Upper lobe of left lung (tissue), 6 donors: ENCODE results near the gene SIRT4. TPM values are rescaled to one million over a fixed set of nuclear protein-coding genes. Genes with fewer than 3 reads are reported as not detected.

Experiments
- ATAC-seq, 2 donors: fragments of 200-7000 bp; cut with Tn5 transposase; one replicate each; pipeline ENCODE4 v1.9.1; 2022; ENCODE audit warnings: mild to moderate bottlenecking in 2 of 2, moderate library complexity in 2 of 2; ENCODE audit not compliant: low FRiP score in 2 of 2
- DNase-seq, 2 donors: peaks; one replicate each; pipeline ENCODE4 v3.0.0-alpha.2; 2019 to 2020
- H3K27ac ChIP-seq, 4 donors: fragments of 200-600 bp; sonication (generic); one replicate each; pipeline ENCODE4 v1.5.1; 2016 to 2019
- H3K27me3 ChIP-seq, 4 donors: fragments of 200-600 bp; sonication (generic); one replicate each; pipeline ENCODE4 v1.5.1; 2017 to 2019
- H3K36me3 ChIP-seq, 4 donors: fragments of 200-600 bp; sonication (generic); one replicate each; pipeline ENCODE4 v1.5.1; 2016 to 2019
- H3K4me1 ChIP-seq, 4 donors: fragments of 200-600 bp; sonication (generic); one replicate each; pipeline ENCODE4 v1.5.1; 2018 to 2019
- H3K4me3 ChIP-seq, 4 donors: fragments of 200-600 bp; sonication (generic); one replicate each; pipeline ENCODE4 v1.5.1; 2017 to 2019; ENCODE audit warnings: mild to moderate bottlenecking in 2 of 4, moderate library complexity in 1 of 4
- H3K9me3 ChIP-seq, 4 donors: fragments of 200-600 bp; sonication (generic); one replicate each; pipeline ENCODE4 v1.5.1; 2018 to 2019
- CTCF ChIP-seq, 6 experiments: fragments of 450-650 bp in 4 of 6; fragments of 200-600 bp in 2 of 6; sonication (generic) in 2 of 6; IDR thresholded peaks; one replicate each; pipeline ENCODE4 v1.5.1; 2016 to 2019; ENCODE audit warnings: antibody characterized with exemption in 6 of 6
- EP300 ChIP-seq, 4 donors: sonication (generic); formaldehyde crosslinking; IDR thresholded peaks; one replicate each; pipeline ENCODE4 v1.5.1; 2017; ENCODE audit warnings: antibody characterized with exemption in 4 of 4, control low read depth in 2 of 4
- POLR2A ChIP-seq, 4 donors: fragments of 450-650 bp; IDR thresholded peaks; one replicate each; pipeline ENCODE4 v1.5.1; 2016 to 2017; ENCODE audit warnings: antibody characterized with exemption in 4 of 4, mild to moderate bottlenecking in 2 of 4
- POLR2AphosphoS5 ChIP-seq, 2 donors: sonication (generic); formaldehyde crosslinking; IDR thresholded peaks; one replicate each; pipeline ENCODE4 v1.5.1; 2017; ENCODE audit warnings: antibody characterized with exemption in 2 of 2
- WGBS, 2 donors: methylation state at CpG; one replicate each; pipeline ENCODE4 v1.1.5; 2017 to 2018; 5-methylcytosine and 5-hydroxymethylcytosine counted together
- total RNA-seq, 6 donors: library from RNA; depleted of rRNA in 4 of 6; stranded (reverse); fragments of >200 nt in 4 of 6; gene quantifications; one replicate each; pipeline versions ENCODE4 v1.1.0 to v1.2.1, GENCODE V29; 2016 to 2021
- donor health status: DM: no; HTN: no; CAD: no; lungs with moderate emphysema.
- donor health status: DM: no; HTN: yes; CAD: no; lungs with severe emphysema.

SIRT4 gene
- total RNA-seq, 6 donors from 2014 or later = 1.00 to 5.2 (median 2.9) TPM

- 56 to 71% methylated on average over 13 to 19 of the region's 19 CpGs for WGBS, 2 donors
- ATAC-seq = peak; percentile 31 to 80
- H3K36me3 ChIP-seq = no peaks in the 10 kb centered on the region
- H3K4me1 ChIP-seq = peaks cover 2 to 21% (median 14%) of the 10 kb centered on the region in 4 donors
- no peaks in the 10 kb centered on the region for H3K9me3 ChIP-seq
- DNase-seq = peak; percentile 65 to 81
- peak in 1 of 4 donors; percentile 28 for TF ChIP-seq POLR2A (IDR thresholded peaks at IDR 0.05)
- no peak for TF ChIP-seq POLR2AphosphoS5 (IDR thresholded peaks at IDR 0.05)
- H3K27ac ChIP-seq = peak overlapping the region in 2 of 4 donors; percentile 22 to 59
- H3K4me3 ChIP-seq = peak overlapping the region in 2 of 4 donors; percentile 7 to 26
- no peaks in the 10 kb centered on the region for H3K27me3 ChIP-seq
These were observed 48.6 kb downstream of the SIRT4 start for GRCh38 chr12:120350576-120351350.

GRCh38 chr12:120352117-120352516 is 50.0 kb downstream of the SIRT4 start:
- Histone ChIP-seq H3K27me3 (no peaks in the 10 kb centered on the region), H3K36me3 (no peaks in the 10 kb centered on the region), H3K27ac (no peak overlapping the region), H3K4me3 (no peak overlapping the region), H3K9me3 (no peaks in the 10 kb centered on the region), H3K4me1 (peaks cover 2 to 15% (median 12%) of the 10 kb centered on the region in 4 donors)
- ATAC-seq (no peak), DNase-seq (no peak)
- 80 to 89% methylated on average over 4 to 5 of the region's 5 CpGs for WGBS, 2 donors
- TF ChIP-seq POLR2AphosphoS5 (IDR thresholded peaks at IDR 0.05) = no peak

- Histone ChIP-seq H3K4me1 (peaks cover 2 to 14% (median 9%) of the 10 kb centered on the region in 4 donors), H3K4me3 (no peak overlapping the region), H3K27ac (no peak overlapping the region), H3K27me3 (no peaks in the 10 kb centered on the region), H3K36me3 (no peaks in the 10 kb centered on the region), H3K9me3 (no peaks in the 10 kb centered on the region)
- no peak for TF ChIP-seq POLR2AphosphoS5 (IDR thresholded peaks at IDR 0.05)
- TF ChIP-seq POLR2A (IDR thresholded peaks at IDR 0.05) = no peak
- no peak for TF ChIP-seq EP300 (IDR thresholded peaks at IDR 0.05)
- TF ChIP-seq CTCF (IDR thresholded peaks at IDR 0.05) = no peak
- no peak for ATAC-seq
- no peak for DNase-seq
- 87 to 90% methylated on average over 6 of the region's 6 CpGs for WGBS, 2 donors
These were observed 51.0 kb downstream of the SIRT4 start for GRCh38 chr12:120353136-120353535.

- Histone ChIP-seq H3K9me3 (no peaks in the 10 kb centered on the region), H3K4me3 (no peak overlapping the region), H3K4me1 (peaks cover 2 to 14% (median 9%) of the 10 kb centered on the region in 4 donors), H3K36me3 (no peaks in the 10 kb centered on the region), H3K27ac (no peak overlapping the region), H3K27me3 (no peaks in the 10 kb centered on the region)
- ATAC-seq (no peak), DNase-seq (no peak)
- 89 to 92% methylated on average over 4 of the region's 4 CpGs for WGBS, 2 donors
- TF ChIP-seq EP300 (IDR thresholded peaks at IDR 0.05) = no peak
- no peak for TF ChIP-seq POLR2A (IDR thresholded peaks at IDR 0.05)
- TF ChIP-seq CTCF (IDR thresholded peaks at IDR 0.05) = no peak
- no peak for TF ChIP-seq POLR2AphosphoS5 (IDR thresholded peaks at IDR 0.05)
These were observed 51.6 kb downstream of the SIRT4 start for GRCh38 chr12:120353556-120354317.

- 60 to 61% methylated on average over 10 to 13 of the region's 13 CpGs for WGBS, 2 donors
- peak; percentile 84 to 91 for ATAC-seq
- Histone ChIP-seq H3K9me3 (no peaks in the 10 kb centered on the region), H3K4me1 (peaks cover 1 to 5% (median 2%) of the 10 kb centered on the region in 4 donors), H3K27ac (no peak overlapping the region), H3K4me3 (no peak overlapping the region), H3K36me3 (no peaks in the 10 kb centered on the region), H3K27me3 (peaks cover 0 to 5% (median 2%) of the 10 kb centered on the region in 4 donors)
- TF ChIP-seq CTCF (IDR thresholded peaks at IDR 0.05) (peak; percentile 73 to 89 (median 83)), POLR2A (IDR thresholded peaks at IDR 0.05) (no peak), POLR2AphosphoS5 (IDR thresholded peaks at IDR 0.05) (no peak), EP300 (IDR thresholded peaks at IDR 0.05) (no peak)
- peak; percentile 67 to 72 for DNase-seq
These were observed 54.5 kb downstream of the SIRT4 start for GRCh38 chr12:120356567-120357030.
